GM18873 (cell line): ENCODE results near the gene KIAA0513.

Experiments
- ATAC-seq: cut with Tn5 transposase; IDR thresholded peaks from one replicate; pipeline ENCODE4 v1.9.1; 2021; ENCODE audit warnings: mild to moderate bottlenecking, moderate library complexity, moderate number of reproducible peaks; ENCODE audit not compliant: unreplicated experiment, low FRiP score

KIAA0513 gene

DNA sequence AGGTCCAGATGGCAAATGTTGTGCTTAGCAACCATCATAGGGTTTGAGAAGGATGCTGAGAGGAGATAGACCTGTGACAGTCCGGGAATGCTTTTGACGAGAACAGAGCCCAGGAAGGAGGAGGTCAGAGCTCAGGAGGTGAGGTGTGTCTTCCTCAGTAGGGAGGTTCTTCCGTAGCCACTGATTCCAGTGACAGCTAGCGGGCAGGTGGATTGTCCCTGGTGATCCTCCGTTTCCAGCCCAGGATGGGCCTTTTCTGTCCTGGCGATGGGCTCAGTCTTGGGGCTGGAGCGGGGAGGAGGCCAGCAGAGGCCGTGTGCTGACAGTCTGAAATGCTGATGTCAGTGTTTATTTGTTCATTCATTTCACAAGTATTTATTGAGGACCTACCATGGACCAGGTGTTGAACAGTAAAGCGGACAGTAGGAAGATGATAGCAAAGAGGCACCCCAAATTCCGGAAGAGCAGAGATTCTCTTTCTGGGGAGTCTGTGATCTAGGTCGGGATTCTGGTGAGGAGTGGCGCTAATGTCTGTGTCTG lies 38.8 kb downstream of the KIAA0513 start:
- no peak for ATAC-seq

DNA sequence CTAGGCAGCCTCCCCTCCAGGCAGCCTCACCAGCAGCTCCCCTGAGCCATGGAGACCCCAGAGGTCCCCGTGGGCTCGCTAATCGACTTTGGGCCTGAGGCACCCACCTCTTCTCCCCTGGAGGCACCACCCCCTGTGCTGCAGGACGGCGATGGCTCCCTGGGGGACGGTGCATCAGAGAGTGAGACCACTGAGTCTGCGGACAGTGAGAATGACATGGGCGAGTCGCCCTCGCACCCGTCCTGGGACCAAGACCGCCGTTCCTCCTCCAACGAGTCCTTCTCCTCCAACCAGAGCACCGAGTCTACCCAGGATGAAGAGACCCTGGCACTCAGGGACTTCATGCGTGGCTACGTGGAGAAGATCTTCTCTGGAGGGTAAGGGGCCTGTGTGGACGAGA lies 39.4 kb downstream of the KIAA0513 start:
- no peak for ATAC-seq

DNA sequence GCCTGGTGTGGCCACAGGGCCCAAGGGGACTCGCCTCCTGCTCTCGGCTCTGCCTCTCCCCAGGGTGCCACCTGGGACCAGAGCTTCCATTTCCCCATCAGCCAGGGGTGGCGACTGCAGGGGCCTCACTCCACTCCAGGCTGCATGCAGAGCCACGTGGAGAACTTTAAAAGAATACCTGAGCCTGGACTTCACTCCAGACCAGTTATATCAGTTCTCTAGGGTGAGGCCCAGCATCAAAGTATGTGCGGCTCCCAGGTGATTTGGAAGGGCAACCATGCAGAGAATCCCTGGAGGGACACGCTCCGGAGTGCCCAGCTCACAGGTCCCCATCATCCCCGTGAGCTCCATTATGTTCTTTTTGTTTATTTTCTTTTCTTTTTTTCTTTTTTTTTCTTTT lies 39.8 kb downstream of the KIAA0513 start:
- no peak for ATAC-seq

DNA sequence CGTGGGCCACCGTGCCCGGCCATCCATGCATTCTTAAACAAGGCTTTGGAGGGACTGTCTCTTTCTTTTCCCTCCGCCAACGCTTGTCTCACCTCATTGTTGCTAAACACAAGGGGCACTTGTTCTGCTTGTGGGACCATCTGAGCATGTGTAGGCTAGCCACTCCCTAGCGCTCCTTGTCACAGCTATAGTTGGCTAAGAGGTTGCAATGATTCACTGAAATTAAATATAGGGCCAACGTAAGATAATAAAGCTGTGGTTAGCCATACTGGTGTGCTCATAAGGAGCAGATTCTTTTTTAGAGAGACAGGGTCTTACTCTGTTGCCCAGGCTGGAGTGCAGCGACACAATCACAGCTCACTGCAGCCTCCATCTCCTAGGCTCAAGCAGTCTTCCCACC lies 41.2 kb downstream of the KIAA0513 start:
- ATAC-seq = no peak

DNA sequence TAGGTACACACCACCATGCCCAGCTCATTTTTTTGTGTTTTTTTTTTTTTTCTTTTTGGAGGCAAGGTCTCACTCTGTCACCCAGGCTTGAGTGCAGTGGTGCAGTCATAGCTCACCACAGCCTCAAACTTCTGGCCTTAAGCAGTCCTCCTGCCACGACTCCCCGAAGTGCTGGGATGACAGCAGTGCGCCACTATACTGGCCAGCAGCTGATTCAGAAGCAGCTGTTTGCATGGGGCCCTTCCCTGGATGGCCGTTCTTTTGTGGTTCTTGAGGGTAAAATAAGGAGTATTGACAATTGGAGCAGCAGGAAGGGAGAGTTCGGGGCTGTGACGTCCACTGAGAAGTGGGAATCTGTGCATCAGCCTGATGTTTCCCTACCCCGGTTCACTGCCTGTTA lies 41.6 kb downstream of the KIAA0513 start:
- ATAC-seq = no peak

DNA sequence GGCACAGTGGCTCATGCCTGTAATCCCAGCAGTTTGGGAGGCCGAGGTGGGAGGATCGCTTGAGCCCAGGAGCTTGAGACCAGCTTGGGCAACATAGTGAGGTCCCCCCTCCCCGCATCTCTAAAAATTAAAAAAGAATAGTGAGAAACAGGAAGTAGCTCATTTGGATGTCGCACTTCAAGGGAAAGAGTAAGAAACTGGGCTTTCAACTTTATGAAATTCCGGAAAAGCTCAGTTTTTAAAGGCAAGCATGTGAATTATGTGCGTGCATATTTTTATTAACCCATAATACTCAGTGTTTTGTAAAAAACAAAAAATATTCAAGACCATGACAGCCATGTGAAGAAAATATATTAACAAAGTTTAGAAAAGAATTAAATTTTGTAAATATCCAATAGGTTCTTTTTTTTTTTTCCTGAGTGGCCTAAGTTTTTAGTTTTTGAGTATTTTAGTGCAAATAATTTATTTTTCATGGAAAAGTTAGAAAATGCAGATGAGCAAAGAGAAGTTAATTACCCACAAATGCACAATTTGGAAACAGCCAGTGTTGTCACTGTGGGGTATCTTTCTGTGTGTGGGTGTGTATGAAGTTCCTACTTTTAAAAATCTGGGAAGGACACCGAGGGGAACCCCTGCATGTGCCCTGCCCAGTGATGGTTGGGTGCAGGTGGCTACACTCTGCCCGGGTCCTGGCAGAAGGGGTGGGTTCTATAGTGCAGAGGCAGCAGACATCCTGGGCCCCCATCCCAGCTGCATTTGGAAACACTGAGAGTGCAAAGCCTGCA lies 44.7 kb downstream of the KIAA0513 start:
- ATAC-seq = no peak

DNA sequence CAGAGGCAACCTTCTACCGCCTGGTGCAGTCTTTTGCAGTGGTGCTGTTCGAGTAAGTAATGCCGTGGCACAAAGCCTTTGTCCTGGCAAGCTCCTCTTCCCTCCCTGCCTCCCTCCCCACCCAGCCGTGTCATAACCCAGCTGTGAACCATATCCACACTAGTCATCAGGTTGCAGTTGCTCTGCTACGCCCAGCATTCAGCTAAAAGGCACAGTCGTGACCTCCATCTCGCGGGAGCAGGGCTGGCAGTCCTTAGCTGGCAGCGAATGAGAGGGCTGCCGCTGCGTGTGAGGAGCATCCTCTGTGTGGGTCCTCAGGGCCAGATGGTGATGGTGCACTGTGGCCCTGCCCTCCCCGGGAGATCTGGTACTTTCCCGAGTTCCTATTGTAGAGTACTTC lies 45.4 kb downstream of the KIAA0513 start:
- no peak for ATAC-seq

DNA sequence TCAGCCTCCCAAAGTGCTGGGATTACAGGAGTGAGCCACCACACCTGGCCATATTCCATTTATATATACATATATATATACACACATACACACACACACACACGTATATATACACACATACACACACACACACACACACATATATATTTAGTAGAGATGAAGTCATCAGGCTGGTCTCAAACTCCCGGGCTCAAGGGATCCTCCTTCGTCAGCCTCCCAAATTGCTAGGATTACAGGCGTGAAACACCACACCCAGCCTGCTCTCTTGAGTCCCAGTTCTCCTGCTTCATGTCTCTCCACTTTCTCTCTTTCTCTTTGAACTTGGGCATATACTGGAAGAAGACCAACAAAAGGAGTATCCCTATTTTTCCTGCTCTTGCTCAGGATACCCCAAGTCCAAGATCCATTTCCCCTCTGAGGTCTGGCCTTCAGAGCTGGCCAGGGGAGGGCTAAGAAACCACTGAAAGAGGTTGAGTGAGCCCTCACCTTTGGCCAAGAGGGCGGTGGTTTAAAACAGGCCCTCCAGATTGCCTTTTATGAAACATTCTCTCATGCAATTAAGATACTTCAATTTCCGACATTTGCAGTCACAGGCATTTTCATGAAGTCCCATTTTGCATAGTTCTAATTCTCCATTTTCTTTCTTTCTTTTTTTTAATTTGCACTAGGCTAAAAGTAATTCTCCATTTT lies 46.8 kb downstream of the KIAA0513 start:
- no peak for ATAC-seq

DNA sequence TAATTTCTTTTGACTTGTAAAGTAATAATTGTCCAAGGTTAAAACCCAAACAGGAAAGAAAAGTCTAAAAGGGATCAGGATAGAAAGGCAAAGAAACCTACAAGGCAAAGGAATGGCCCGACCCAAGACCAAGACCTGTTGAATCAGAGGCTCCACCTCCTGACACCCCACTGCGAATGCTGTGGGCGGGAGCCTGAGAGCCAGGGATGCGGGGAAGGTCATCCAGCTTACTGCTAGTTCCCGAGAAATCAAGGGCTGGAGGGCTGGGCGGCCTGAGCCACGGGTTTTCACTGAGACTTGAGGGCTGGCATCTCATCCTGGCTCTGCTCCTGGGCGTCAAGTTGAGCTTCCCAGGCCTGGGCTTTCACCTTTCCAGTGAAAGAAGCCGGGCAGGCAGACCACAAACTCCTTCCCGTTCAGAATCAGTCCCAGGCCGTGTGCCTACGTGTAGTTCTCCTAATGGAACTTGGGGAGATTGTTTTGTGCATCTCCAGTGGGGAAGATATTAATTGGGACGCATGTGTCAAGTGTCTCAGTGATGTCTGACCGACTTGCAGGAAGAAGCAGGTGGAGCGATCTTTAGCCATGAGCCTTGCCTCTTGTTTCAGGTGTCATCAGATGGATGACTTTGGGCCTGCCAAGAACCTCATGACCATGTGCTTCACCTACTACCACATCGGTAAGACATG lies 47.8 kb downstream of the KIAA0513 start:
- ATAC-seq = no peak

DNA sequence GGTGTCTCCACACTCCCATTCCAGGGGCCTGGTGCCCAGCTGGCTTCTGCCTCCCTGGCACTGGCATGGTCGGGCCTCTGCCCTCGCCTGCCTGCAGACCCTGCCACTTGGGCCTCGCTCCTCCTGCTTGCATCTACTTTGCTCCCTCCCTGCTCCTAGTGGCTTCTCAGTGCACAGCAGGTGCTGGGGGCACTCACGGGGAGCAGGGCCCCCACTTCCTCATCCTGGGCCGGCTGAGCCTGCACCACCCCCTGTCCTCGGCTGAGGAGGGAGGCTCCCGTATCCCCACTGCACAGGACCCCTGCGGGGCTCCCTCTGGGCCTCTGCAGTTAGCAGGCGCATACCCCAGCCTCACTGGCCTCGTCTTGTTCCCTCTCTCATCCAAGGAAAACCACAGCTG lies 49.4 kb downstream of the KIAA0513 start:
- ATAC-seq = no peak

DNA sequence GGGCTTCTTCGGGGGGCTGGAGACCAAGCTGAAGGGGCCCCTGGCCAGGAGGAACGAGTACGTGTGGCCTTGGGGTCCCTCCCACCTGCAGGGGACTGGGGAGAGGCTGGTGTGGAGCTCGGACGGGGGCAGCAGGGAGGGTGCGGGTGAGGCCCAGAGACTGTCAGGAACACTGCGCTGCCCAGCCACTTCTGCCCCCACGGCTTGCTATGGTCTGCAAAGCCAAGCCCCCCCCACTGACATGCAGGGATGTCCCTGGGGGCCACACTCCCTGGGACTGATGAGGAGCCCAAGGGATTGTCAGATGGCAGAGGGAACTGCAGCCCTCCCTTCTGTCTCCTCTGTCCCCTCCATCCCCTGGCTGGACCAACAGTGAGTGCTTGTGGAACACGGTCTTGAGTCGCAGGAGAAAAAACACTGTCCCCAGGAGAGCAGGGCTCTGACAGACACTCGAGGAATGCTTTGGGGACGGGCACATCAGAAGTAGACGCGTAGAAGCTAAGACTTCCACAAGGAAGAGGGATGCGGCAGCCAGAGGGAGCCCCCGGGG lies 50.1 kb downstream of the KIAA0513 start:
- no peak for ATAC-seq

DNA sequence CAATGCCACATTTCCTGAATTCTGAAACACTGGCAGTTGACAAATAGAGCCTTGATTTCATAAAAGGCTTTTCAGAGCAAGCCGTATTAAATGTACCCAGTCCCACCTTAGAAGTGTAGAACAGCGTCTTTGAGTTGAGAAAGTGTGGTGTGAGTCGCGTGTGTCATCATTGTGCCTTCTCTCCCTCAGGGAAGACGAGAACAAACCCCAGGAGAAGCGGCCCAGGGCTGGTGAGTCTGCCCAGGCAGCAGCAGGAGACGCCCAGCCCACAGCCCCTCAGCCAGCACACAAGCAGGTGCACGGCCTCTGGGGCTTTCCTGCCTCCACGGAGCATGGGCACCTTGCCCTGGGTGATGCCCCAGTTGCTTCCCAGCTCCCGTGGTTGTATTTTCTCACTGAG lies 50.6 kb downstream of the KIAA0513 start:
- no peak for ATAC-seq

DNA sequence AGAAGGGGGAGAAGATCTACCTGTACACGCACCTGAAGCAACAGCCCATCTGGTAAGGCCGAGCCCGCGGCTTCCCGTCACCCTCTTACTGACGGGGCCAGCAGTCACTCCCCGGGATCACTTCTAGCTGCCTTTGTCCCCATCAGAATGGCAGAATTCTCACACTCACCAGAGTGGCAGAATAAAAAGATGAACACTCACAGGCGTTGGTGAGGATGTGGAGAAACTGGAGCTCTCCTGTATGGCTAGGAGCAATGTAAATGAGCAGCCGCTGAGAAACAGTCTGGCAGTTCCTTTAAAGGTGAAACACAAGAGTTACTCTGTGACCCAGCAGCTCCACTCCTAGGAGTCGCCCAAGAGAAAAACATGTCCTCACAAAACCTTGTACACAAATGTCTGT lies 51.4 kb downstream of the KIAA0513 start:
- ATAC-seq = no peak

DNA sequence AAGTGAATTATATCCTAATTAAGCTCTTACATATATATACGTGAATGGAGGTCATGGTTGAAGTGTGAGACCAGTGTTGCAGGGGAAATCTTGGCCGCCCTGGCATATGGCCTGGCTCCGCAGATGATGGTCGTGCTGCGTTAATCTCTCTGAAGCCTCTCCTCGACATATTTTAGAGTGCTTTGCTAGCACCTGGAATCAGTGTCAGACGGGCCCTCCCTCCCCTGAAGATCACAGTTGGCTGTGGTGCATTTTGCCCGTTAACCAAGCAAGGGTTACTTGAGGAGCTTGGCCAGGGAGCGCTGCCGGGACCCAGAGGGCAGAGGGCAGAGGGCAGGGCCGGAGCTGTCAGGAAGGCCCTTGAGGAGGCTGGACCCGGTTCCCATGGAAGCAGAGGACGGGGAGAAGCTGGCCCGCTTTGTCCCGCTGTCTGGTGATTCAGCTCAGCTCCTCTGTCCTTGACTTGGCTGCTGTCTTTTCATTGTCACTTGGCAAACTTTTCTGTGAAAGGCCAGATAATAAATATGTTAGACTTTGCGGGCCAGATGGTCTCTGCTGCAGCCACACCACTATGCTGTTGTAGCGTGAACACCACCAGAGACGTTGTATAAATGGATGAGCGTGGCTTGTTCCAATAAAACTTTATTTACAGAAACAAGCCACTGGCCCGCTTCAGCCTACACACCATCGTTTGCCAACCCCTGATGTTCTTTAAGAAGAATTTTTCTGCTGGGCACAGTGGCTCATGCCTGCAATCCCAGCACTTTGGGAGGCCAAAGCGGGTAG lies 52.4 kb downstream of the KIAA0513 start:
- ATAC-seq = no peak

DNA sequence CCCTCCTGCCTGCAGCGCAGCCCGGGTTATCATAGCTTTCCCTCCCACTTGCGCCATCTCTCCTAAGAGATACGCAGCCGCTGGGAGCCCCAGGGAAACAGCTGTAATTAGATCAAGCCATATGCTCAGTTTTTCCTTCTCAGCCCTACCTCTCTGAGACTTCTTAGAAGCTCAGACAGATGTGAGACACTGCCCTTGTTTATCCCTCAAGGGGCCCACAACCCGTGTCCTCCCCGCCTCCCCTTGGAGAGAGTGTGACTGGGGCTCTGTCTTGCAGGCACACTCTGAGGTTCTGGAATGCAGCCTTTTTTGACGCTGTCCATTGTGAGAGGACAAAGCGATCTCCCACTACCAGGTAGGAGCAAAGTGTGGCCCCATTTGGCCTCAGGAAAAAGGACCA lies 53.4 kb downstream of the KIAA0513 start:
- no peak for ATAC-seq

DNA sequence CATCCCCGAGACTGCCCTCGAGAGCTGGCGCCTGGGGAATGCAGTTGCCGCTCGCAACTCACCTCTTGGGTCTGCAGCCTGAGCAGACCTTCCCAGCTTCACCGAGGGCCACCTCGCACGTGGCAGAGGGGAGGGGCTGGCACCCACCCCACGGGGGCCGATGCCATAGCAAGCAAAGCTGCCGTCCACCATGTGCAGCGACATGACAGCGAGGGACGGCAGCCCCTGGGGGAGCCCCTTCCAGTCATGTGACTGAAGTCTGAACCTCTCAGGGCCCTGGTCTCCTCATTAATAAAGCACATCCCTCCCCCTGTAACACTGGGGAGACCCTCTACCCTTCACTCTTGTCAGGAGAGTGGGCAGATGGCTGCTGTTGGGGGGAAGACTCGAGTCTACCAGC lies 54.2 kb downstream of the KIAA0513 start:
- ATAC-seq = no peak

DNA sequence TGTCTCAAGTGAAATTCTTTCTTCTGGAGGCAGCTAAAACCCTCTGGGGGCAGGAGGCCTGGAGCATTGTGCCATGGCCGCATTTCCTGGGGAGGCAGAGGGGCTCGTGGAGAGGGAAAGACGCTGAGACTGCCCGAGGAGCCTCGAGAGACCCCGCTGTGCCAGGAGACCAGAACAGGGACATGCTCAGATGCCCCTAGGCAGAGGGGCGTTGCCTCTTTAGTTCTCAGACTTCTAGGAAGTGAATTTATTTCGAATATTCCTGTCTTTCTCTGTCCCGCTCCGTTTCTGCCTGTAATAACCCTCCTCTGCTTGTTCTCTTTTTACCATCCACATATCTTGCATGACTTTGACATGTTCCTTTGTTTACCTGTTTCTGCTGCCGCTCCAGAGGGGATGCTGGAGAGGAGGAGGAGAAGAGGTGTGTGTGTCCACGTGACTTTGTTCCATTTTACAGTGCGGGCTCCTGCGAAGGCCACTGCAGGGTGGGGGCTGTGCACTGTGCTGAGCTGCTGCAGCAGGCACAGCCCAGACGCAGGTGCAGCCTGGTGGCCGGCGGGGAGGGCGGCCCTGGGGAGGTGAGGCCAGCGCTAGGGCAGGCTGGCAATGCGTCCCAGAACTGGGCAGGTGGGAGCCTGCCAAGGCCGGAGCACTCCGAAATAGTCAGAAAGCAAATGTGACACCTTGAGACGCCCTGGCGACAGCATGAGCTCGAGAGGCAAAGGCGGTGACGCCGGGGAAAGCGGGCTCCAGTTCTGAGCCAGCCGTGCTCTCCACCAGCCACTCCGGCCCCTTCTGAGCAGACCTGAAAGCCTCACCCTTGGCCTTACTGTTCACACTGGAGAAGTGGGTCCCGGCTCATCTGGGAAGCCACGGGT lies 54.8 kb downstream of the KIAA0513 start:
- no peak for ATAC-seq

DNA sequence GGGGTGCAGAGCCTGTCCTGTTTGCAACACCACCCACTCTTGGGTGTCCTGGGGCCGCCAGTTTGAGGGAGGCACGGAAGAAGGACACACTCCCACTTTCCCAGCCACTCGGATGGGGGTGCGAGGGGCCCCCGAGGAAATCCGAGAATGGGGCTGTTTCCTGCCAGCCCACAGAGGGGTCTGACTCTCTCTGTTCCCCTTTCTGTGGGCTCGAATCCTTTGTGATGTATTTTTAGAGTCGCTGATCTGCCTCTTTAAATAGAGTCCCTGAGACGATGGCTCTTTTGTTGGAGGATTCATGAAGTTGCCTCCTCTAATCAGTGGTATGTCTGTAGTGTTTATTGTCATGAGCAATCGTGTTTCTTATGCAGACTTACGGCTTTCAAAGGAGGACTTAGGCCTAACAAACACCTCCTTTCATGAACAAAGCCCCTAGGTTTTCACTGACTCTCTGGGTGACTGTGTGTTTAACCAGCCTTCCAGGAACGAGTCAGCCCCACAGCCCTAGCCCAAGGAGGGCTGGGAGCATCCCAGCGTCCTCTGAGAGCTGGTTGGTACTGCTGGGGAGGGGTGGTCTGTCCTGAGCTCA lies 55.5 kb downstream of the KIAA0513 start:
- no peak for ATAC-seq
